ENCODE results near the gene SERF2. TPM values are rescaled to one million over a fixed set of nuclear protein-coding genes. Genes with fewer than 3 reads are reported as not detected.
"Not testable (repeated sequence)": the region's sequence is repeated elsewhere in the genome, so short reads cannot be mapped to it uniquely, and the experiment has no call there.

SERF2 gene
- total and polyA plus RNA-seq, 5 donors = 889 to 2,656 (median 972) TPM

GRCh38 chr15:43808960-43809678 lies 17.0 kb downstream of the SERF2 start:
- H3K9me3 ChIP-seq (ENCODE audit: control insufficient read depth, low read length) = no peaks in the 10 kb centered on the region
- no peak overlapping the region for H3K4me3 ChIP-seq (ENCODE audit: low read length)
- intact Hi-C loops (cut with DNase I) = no loop called here
- no peaks in the 10 kb centered on the region for H3K4me1 ChIP-seq (ENCODE audit: control insufficient read depth, insufficient read depth, low read length)
- H3K27ac ChIP-seq (ENCODE audit: low read length) = no peak overlapping the region
- no peak for DNase-seq
- ATAC-seq = no peak
- no peaks in the 10 kb centered on the region for H3K27me3 ChIP-seq (ENCODE audit: control insufficient read depth, insufficient read depth)
- WGBS = 81% methylated on average over 6 of the region's 6 CpGs

GRCh38 chr15:43815064-43815463 lies 22.9 kb downstream of the SERF2 start:
- H3K4me3 ChIP-seq (ENCODE audit: low read length); intact Hi-C loops (cut with DNase I); H3K27me3 ChIP-seq (ENCODE audit: control insufficient read depth, insufficient read depth); H3K9me3 ChIP-seq (ENCODE audit: control insufficient read depth, low read length); H3K4me1 ChIP-seq (ENCODE audit: control insufficient read depth, insufficient read depth, low read length); ATAC-seq; DNase-seq; H3K27ac ChIP-seq (ENCODE audit: low read length): not testable (repeated sequence)
- 92% methylated on average over 5 of the region's 5 CpGs for WGBS

- Histone ChIP-seq H3K27me3 (ENCODE audit: control insufficient read depth, insufficient read depth) (no peaks in the 10 kb centered on the region), H3K4me1 (ENCODE audit: control insufficient read depth, insufficient read depth, low read length) (peaks cover 7% of the 10 kb centered on the region), H3K27ac (ENCODE audit: low read length) (no peak overlapping the region), H3K4me3 (ENCODE audit: low read length) (no peak overlapping the region), H3K9me3 (ENCODE audit: control insufficient read depth, low read length) (no peaks in the 10 kb centered on the region)
- intact Hi-C loops (cut with DNase I) = no loop called here
- no peak for ATAC-seq
- WGBS = 80% methylated on average over 3 of the region's 3 CpGs
- DNase-seq = no peak
Observed at GRCh38 chr15:43821505-43821904, 29.4 kb downstream of the SERF2 start.

GRCh38 chr15:43824302-43825246 lies 32.5 kb downstream of the SERF2 start, which contains the start of gene MFAP1:
Gene MFAP1 (minus strand): TSS chr15:43824690. CDS start chr15:43824569, 121 bp downstream.
- intact Hi-C loops (cut with DNase I) = no loop called here
- peak within 1 kb of the TSS; percentile 83 for H3K4me3 ChIP-seq (ENCODE audit: low read length)
- H3K9me3 ChIP-seq (ENCODE audit: control insufficient read depth, low read length) = no peaks in the 10 kb centered on the region
- peaks cover 7% of the 10 kb centered on the region for H3K4me1 ChIP-seq (ENCODE audit: control insufficient read depth, insufficient read depth, low read length)
- peak within 1 kb of the TSS; percentile 83 for H3K27ac ChIP-seq (ENCODE audit: low read length)
- no peaks in the 10 kb centered on the region for H3K27me3 ChIP-seq (ENCODE audit: control insufficient read depth, insufficient read depth)
- ATAC-seq (peak; percentile 96), DNase-seq (peak; percentile 95 to 97 (median 96))
- 9% methylated on average over 46 of the region's 46 CpGs for WGBS

- ATAC-seq; H3K27ac ChIP-seq (ENCODE audit: low read length); H3K27me3 ChIP-seq (ENCODE audit: control insufficient read depth, insufficient read depth); H3K4me3 ChIP-seq (ENCODE audit: low read length); DNase-seq; H3K4me1 ChIP-seq (ENCODE audit: control insufficient read depth, insufficient read depth, low read length); intact Hi-C loops (cut with DNase I); H3K9me3 ChIP-seq (ENCODE audit: control insufficient read depth, low read length): not testable (repeated sequence)
- WGBS = 96% methylated on average over 11 of the region's 11 CpGs
Observed at GRCh38 chr15:43825305-43825704, 33.2 kb downstream of the SERF2 start.

- peaks cover 4% of the 10 kb centered on the region for H3K4me1 ChIP-seq (ENCODE audit: control insufficient read depth, insufficient read depth, low read length)
- no peaks in the 10 kb centered on the region for H3K27me3 ChIP-seq (ENCODE audit: control insufficient read depth, insufficient read depth)
- H3K27ac ChIP-seq (ENCODE audit: low read length) = no peak overlapping the region
- no peak overlapping the region for H3K4me3 ChIP-seq (ENCODE audit: low read length)
- DNase-seq = no peak
- no peaks in the 10 kb centered on the region for H3K9me3 ChIP-seq (ENCODE audit: control insufficient read depth, low read length)
- ATAC-seq = no peak
- 95% methylated on average over 11 of the region's 11 CpGs for WGBS
- intact Hi-C loops (cut with DNase I) = no loop called here
Observed at GRCh38 chr15:43826029-43826507, 33.9 kb downstream of the SERF2 start.

- peak within 1 kb of the TSS; percentile 41 for H3K4me3 ChIP-seq (ENCODE audit: low read length)
- intact Hi-C loops (cut with DNase I) = no loop called here
- peak; percentile 87 for ATAC-seq
- peaks cover 4% of the 10 kb centered on the region for H3K4me1 ChIP-seq (ENCODE audit: control insufficient read depth, insufficient read depth, low read length)
- H3K27me3 ChIP-seq (ENCODE audit: control insufficient read depth, insufficient read depth) = no peaks in the 10 kb centered on the region
- H3K9me3 ChIP-seq (ENCODE audit: control insufficient read depth, low read length) = no peaks in the 10 kb centered on the region
- 5% methylated on average over 48 of the region's 48 CpGs for WGBS
- peak; percentile 82 to 94 (median 91) for DNase-seq
- H3K27ac ChIP-seq (ENCODE audit: low read length) = no peak within 1 kb of the TSS
Observed at GRCh38 chr15:43826508-43827341, 34.6 kb downstream of the SERF2 start, which contains the start of gene WDR76. Gene WDR76 (plus strand): TSS chr15:43827002. CDS start chr15:43827033, 31 bp downstream.

- WGBS = 52% methylated on average over 6 of the region's 6 CpGs
- H3K4me1 ChIP-seq (ENCODE audit: control insufficient read depth, insufficient read depth, low read length) = peaks cover 4% of the 10 kb centered on the region
- ATAC-seq (no peak), DNase-seq (no peak)
- H3K27me3 ChIP-seq (ENCODE audit: control insufficient read depth, insufficient read depth) = no peaks in the 10 kb centered on the region
- no peaks in the 10 kb centered on the region for H3K9me3 ChIP-seq (ENCODE audit: control insufficient read depth, low read length)
- H3K27ac ChIP-seq (ENCODE audit: low read length) = no peak overlapping the region
- H3K4me3 ChIP-seq (ENCODE audit: low read length) = no peak overlapping the region
- intact Hi-C loops (cut with DNase I) = no loop called here
Observed at GRCh38 chr15:43828061-43828657, 36.0 kb downstream of the SERF2 start.

GRCh38 chr15:43829951-43830540 lies 37.9 kb downstream of the SERF2 start:
- intact Hi-C loops (cut with DNase I); H3K27me3 ChIP-seq (ENCODE audit: control insufficient read depth, insufficient read depth); H3K9me3 ChIP-seq (ENCODE audit: control insufficient read depth, low read length); DNase-seq; H3K4me3 ChIP-seq (ENCODE audit: low read length); H3K4me1 ChIP-seq (ENCODE audit: control insufficient read depth, insufficient read depth, low read length); H3K27ac ChIP-seq (ENCODE audit: low read length); ATAC-seq: not testable (repeated sequence)
- 95% methylated on average over 9 of the region's 9 CpGs for WGBS
